ENCODE results near the gene SPSB2.

GRCh38 chr12:6904280-6905276, 31.5 kb upstream of the SPSB2 start, which contains the start of gene LRRC23:
- TF ChIP-seq, protein P1, sequence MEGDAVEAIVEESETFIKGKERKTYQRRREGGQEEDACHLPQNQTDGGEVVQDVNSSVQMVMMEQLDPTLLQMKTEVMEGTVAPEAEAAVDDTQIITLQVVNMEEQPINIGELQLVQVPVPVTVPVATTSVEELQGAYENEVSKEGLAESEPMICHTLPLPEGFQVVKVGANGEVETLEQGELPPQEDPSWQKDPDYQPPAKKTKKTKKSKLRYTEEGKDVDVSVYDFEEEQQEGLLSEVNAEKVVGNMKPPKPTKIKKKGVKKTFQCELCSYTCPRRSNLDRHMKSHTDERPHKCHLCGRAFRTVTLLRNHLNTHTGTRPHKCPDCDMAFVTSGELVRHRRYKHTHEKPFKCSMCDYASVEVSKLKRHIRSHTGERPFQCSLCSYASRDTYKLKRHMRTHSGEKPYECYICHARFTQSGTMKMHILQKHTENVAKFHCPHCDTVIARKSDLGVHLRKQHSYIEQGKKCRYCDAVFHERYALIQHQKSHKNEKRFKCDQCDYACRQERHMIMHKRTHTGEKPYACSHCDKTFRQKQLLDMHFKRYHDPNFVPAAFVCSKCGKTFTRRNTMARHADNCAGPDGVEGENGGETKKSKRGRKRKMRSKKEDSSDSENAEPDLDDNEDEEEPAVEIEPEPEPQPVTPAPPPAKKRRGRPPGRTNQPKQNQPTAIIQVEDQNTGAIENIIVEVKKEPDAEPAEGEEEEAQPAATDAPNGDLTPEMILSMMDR (IDR thresholded peaks at IDR 0.05) = no peak
- TF ChIP-seq POLR2AphosphoS5 (IDR thresholded peaks at IDR 0.05) (peak; percentile 68 to 88 (median 73)), POLR2A (IDR thresholded peaks at IDR 0.05) (no peak)
